Astrocyte (in vitro differentiated cells and primary cell): Measurements from ENCODE around the gene FCN3. TPM values are rescaled to one million over a fixed set of nuclear protein-coding genes. Genes with fewer than 3 reads are reported as not detected.

Experiments used
- DNase-seq: peaks from one replicate; pipeline ENCODE4 v3.0.0-alpha.2; 2010; ENCODE audit warnings: low read depth
- FAIRE-seq: peaks from 2 replicates; lab custom pipeline; 2011; peaks lifted over from hg19 to GRCh38; lab: Jason Lieb, UNC
- H2AFZ ChIP-seq: 2 replicates; pipeline ENCODE4 v1.6.0; 2012; ENCODE audit warnings: low read depth, low read length, inconsistent platforms
- H3K27ac ChIP-seq: 2 replicates; pipeline ENCODE4 v1.5.1; 2011; ENCODE audit warnings: low read depth, low read length, inconsistent platforms
- H3K27me3 ChIP-seq: 2 replicates; pipeline ENCODE4 v1.6.0; 2011; ENCODE audit warnings: low read length, inconsistent platforms; ENCODE audit not compliant: insufficient read depth
- H3K36me3 ChIP-seq: 2 replicates; pipeline ENCODE4 v1.5.1; 2011; ENCODE audit warnings: low read length, inconsistent platforms; ENCODE audit not compliant: insufficient read depth
- H3K4me1 ChIP-seq: 2 replicates; pipeline ENCODE4 v1.5.1; 2011; ENCODE audit warnings: low read length, inconsistent platforms; ENCODE audit not compliant: insufficient read depth
- H3K4me2 ChIP-seq: 2 replicates; pipeline ENCODE4 v1.6.0; 2012; ENCODE audit warnings: low read length, inconsistent platforms
- H3K4me3 ChIP-seq: 2 replicates; pipeline ENCODE4 v1.5.1; 2011; ENCODE audit warnings: low read depth, mild to moderate bottlenecking, low read length, inconsistent platforms; ENCODE audit not compliant: insufficient read depth
- H3K79me2 ChIP-seq: 2 replicates; pipeline ENCODE4 v1.6.0; 2012; ENCODE audit warnings: mild to moderate bottlenecking, low read length, inconsistent platforms; ENCODE audit not compliant: insufficient read depth
- H3K9ac ChIP-seq: 2 replicates; pipeline ENCODE4 v1.6.0; 2012; ENCODE audit warnings: mild to moderate bottlenecking, low read length, inconsistent platforms
- H3K9me3 ChIP-seq: 2 replicates; pipeline ENCODE4 v1.5.1; 2012; ENCODE audit warnings: low read depth, mild to moderate bottlenecking, low read length, inconsistent platforms; ENCODE audit not compliant: insufficient read depth
- H4K20me1 ChIP-seq: 2 replicates; pipeline ENCODE4 v1.6.0; 2012; ENCODE audit warnings: low read length, inconsistent platforms; ENCODE audit not compliant: insufficient read depth
- H3K27ac Mint-ChIP-seq: one replicate; pipeline ENCODE4 v1.8.0; 2021; ENCODE audit warnings: mild to moderate bottlenecking, mixed read lengths; ENCODE audit not compliant: unreplicated experiment
- H3K27me3 Mint-ChIP-seq: one replicate; pipeline ENCODE4 v1.8.0; 2021; ENCODE audit warnings: low read depth, mixed read lengths; ENCODE audit not compliant: unreplicated experiment
- H3K36me3 Mint-ChIP-seq: one replicate; pipeline ENCODE4 v1.8.0; 2021; ENCODE audit warnings: low read depth, mixed read lengths; ENCODE audit not compliant: unreplicated experiment
- H3K4me1 Mint-ChIP-seq: one replicate; pipeline ENCODE4 v1.8.0; 2021; ENCODE audit warnings: low read depth, mixed read lengths; ENCODE audit not compliant: unreplicated experiment
- H3K4me3 Mint-ChIP-seq: one replicate; pipeline ENCODE4 v1.8.0; 2021; ENCODE audit warnings: mild to moderate bottlenecking, moderate library complexity, mixed read lengths; ENCODE audit not compliant: unreplicated experiment
- H3K9me3 Mint-ChIP-seq: one replicate; pipeline ENCODE4 v1.8.0; 2021; ENCODE audit warnings: mild to moderate bottlenecking, mixed read lengths; ENCODE audit not compliant: unreplicated experiment
- EZH2 ChIP-seq: IDR thresholded peaks from 2 replicates; pipeline ENCODE4 v1.6.1; 2012; ENCODE audit warnings: mild to moderate bottlenecking, low read length, inconsistent platforms; ENCODE audit not compliant: insufficient read depth
- total RNA-seq: library from RNA; stranded (reverse); gene quantifications from 2 replicates; pipeline ENCODE4 v1.2.1, GENCODE V29; 2021
- TF ChIP-seq, protein P1 (sequence below): IDR thresholded peaks from 2 replicates; pipeline ENCODE4 v1.5.1; 2011; ENCODE audit warnings: low read depth, mild to moderate bottlenecking, inconsistent platforms, low read length, moderate library complexity; ENCODE audit not compliant: insufficient read depth

The FCN3 gene
- total RNA-seq, 1 donor from 2014 or later, result not detected

DNA sequence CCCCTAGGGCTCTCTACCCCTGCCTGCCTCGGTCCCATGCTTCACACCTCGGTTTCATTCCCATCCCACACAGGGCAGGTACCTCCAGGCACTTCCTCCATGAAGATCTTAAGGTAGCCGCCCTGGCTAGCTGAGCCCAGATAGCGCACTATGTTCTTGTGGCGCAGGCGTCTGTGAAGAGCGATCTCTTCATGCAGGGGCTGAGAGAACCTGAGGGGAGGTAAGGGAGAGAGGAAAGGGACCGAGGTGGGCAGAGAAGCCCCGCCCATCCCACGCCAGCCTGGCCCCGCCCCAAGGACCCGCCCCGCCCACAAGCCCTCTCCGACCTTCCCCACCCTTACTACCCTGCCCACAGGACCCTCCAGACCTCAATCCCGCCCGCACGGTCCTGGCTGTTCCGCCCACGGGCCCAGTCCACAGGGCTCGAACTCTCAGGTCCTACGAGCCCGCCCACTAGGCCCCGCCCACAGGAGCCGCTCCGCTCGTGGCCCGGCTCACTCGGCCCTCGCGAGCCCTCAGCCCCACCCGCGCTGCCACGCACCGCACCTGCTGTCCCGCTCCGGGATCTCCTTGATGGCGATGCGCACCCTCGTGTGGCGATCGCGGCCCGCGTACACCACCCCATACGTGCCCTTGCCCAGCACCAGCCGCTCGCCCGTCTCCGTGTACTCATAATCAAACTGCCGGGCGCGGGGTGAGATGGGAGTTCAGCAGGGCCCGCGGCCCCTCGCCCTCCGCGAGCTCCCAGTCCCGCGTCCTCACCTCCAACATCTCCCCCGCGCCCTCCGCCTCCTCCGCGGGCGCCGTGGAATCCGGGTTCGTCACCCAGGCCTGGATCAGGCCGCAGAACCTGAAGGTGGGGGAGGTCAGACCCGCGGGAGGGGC, 14.2 kb downstream of the FCN3 start:
- Histone ChIP-seq H3K27me3 (no peaks in the 10 kb centered on the region), H3K4me1 (peaks cover 7% of the 10 kb centered on the region), H3K79me2 (no peaks in the 10 kb centered on the region), H3K4me3 (no peak overlapping the region), H3K27ac (no peak overlapping the region), H3K4me2 (peak overlapping the region; percentile 71), H3K9ac (no peak overlapping the region), H3K36me3 (peaks cover 3% of the 10 kb centered on the region), H2AFZ (peak overlapping the region; percentile 60), H3K9me3 (no peaks in the 10 kb centered on the region), H4K20me1 (no peaks in the 10 kb centered on the region)
- DNase-seq (no peak), FAIRE-seq (no peak)
- Mint-ChIP-seq H3K4me3 (no peak overlapping the region), H3K4me1 (peaks cover 2% of the 10 kb centered on the region), H3K27ac (no peak overlapping the region), H3K9me3 (no peaks in the 10 kb centered on the region), H3K36me3 (peaks cover 37% of the 10 kb centered on the region), H3K27me3 (peaks cover 33% of the 10 kb centered on the region)
- no peak for TF ChIP-seq EZH2
- TF ChIP-seq, protein P1, sequence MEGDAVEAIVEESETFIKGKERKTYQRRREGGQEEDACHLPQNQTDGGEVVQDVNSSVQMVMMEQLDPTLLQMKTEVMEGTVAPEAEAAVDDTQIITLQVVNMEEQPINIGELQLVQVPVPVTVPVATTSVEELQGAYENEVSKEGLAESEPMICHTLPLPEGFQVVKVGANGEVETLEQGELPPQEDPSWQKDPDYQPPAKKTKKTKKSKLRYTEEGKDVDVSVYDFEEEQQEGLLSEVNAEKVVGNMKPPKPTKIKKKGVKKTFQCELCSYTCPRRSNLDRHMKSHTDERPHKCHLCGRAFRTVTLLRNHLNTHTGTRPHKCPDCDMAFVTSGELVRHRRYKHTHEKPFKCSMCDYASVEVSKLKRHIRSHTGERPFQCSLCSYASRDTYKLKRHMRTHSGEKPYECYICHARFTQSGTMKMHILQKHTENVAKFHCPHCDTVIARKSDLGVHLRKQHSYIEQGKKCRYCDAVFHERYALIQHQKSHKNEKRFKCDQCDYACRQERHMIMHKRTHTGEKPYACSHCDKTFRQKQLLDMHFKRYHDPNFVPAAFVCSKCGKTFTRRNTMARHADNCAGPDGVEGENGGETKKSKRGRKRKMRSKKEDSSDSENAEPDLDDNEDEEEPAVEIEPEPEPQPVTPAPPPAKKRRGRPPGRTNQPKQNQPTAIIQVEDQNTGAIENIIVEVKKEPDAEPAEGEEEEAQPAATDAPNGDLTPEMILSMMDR, result no peak

GRCh38 chr1:27359822-27360158, 14.8 kb downstream of the FCN3 start:
- Histone ChIP-seq H3K4me3 (no peak overlapping the region), H3K36me3 (peaks cover 3% of the 10 kb centered on the region), H3K4me1 (peaks cover under 1% of the 10 kb centered on the region), H3K79me2 (no peaks in the 10 kb centered on the region), H4K20me1 (no peaks in the 10 kb centered on the region), H3K27ac (no peak overlapping the region), H3K9me3 (no peaks in the 10 kb centered on the region), H3K9ac (no peak overlapping the region), H3K4me2 (peak overlapping the region; percentile 71), H2AFZ (no peak overlapping the region), H3K27me3 (no peaks in the 10 kb centered on the region)
- peak overlapping the region; percentile 50 for H3K4me3 Mint-ChIP-seq
- no peaks in the 10 kb centered on the region for H3K9me3 Mint-ChIP-seq
- no peak overlapping the region for H3K27ac Mint-ChIP-seq
- TF ChIP-seq, protein P1, result no peak
- TF ChIP-seq EZH2, result no peak
- H3K27me3 Mint-ChIP-seq, result peaks cover 33% of the 10 kb centered on the region
- H3K4me1 Mint-ChIP-seq, result no peaks in the 10 kb centered on the region
- FAIRE-seq, result no peak
- peaks cover 37% of the 10 kb centered on the region for H3K36me3 Mint-ChIP-seq
- no peak for DNase-seq

DNA sequence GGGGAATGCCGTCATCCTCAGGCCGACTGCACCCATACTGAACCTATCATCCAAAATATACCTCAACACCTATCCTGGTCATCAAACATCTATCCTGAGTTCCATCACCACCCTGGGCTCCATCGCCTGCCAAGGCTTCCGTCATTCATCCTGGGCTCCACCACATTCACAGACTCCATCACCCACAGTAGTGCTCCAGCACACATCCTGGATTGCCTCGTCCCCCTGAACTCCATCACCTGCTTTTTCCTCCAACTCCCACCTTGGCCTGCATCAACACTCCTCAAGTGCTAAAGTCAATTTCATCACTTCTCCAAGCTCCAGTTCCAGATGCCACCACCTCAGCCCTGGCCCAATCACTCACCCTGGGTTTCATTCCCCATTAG, 15.7 kb downstream of the FCN3 start:
- H4K20me1 ChIP-seq, result no peaks in the 10 kb centered on the region
- Mint-ChIP-seq H3K36me3 (peaks cover 37% of the 10 kb centered on the region), H3K9me3 (no peaks in the 10 kb centered on the region), H3K27ac (no peak overlapping the region), H3K4me3 (no peak overlapping the region), H3K27me3 (peaks cover 33% of the 10 kb centered on the region), H3K4me1 (no peaks in the 10 kb centered on the region)
- no peak overlapping the region for H3K9ac ChIP-seq
- no peak for FAIRE-seq
- peaks cover 3% of the 10 kb centered on the region for H3K36me3 ChIP-seq
- no peak overlapping the region for H3K4me2 ChIP-seq
- H3K4me1 ChIP-seq, result no peaks in the 10 kb centered on the region
- no peak overlapping the region for H2AFZ ChIP-seq
- no peak overlapping the region for H3K4me3 ChIP-seq
- H3K79me2 ChIP-seq, result no peaks in the 10 kb centered on the region
- no peak for DNase-seq
- no peak overlapping the region for H3K27ac ChIP-seq
- TF ChIP-seq, protein P1, result no peak
- no peak for TF ChIP-seq EZH2
- H3K9me3 ChIP-seq, result no peaks in the 10 kb centered on the region
- H3K27me3 ChIP-seq, result no peaks in the 10 kb centered on the region
